Measurements from ENCODE around the gene EPHB1. TPM values are rescaled to one million over a fixed set of nuclear protein-coding genes. Genes with fewer than 3 reads are reported as not detected.

EPHB1 gene
- total RNA-seq, 4 donors from 2014 or later: 0.82 to 2.2 (median 1.2) TPM

GRCh38 chr3:135128818-135129217, 333.8 kb downstream of the EPHB1 start:
- Histone ChIP-seq H3K9me3 (no peaks in the 10 kb centered on the region), H3K4me3 (no peak overlapping the region), H3K36me3 (no peaks in the 10 kb centered on the region), H3K27ac (no peak overlapping the region), H3K27me3 (no peaks in the 10 kb centered on the region), H3K4me1 (no peaks in the 10 kb centered on the region)
- in situ Hi-C loops (cut with MboI; ENCODE audit: low pct_ligation_motif_present in 1 of 4, low pct_unique_long_range_greater_than_20kb in 1 of 4, low sequenced_read_pairs in 3 of 4): no loop called here
- intact Hi-C loops (cut with DNase I; ENCODE audit: low total_unique reads): no loop called here
- 51% methylated on average over 3 of the region's 3 CpGs; no CpG with 5 or more reads in 1 of the 2 donors for WGBS, 2 donors (ENCODE audit: low coverage in 1 of 2)
- no peak for TF ChIP-seq POLR2AphosphoS5 (IDR thresholded peaks at IDR 0.05)
- TF ChIP-seq POLR2A (IDR thresholded peaks at IDR 0.05): no peak
- TF ChIP-seq EP300 (IDR thresholded peaks at IDR 0.05; ENCODE audit: low read depth): no peak
- TF ChIP-seq, protein P1, sequence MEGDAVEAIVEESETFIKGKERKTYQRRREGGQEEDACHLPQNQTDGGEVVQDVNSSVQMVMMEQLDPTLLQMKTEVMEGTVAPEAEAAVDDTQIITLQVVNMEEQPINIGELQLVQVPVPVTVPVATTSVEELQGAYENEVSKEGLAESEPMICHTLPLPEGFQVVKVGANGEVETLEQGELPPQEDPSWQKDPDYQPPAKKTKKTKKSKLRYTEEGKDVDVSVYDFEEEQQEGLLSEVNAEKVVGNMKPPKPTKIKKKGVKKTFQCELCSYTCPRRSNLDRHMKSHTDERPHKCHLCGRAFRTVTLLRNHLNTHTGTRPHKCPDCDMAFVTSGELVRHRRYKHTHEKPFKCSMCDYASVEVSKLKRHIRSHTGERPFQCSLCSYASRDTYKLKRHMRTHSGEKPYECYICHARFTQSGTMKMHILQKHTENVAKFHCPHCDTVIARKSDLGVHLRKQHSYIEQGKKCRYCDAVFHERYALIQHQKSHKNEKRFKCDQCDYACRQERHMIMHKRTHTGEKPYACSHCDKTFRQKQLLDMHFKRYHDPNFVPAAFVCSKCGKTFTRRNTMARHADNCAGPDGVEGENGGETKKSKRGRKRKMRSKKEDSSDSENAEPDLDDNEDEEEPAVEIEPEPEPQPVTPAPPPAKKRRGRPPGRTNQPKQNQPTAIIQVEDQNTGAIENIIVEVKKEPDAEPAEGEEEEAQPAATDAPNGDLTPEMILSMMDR (IDR thresholded peaks at IDR 0.05): no peak
- DNase-seq: no peak

- TF ChIP-seq EP300 (IDR thresholded peaks at IDR 0.05; ENCODE audit: low read depth) (no peak), POLR2AphosphoS5 (IDR thresholded peaks at IDR 0.05) (no peak), POLR2A (IDR thresholded peaks at IDR 0.05) (no peak)
- TF ChIP-seq, protein P1 (IDR thresholded peaks at IDR 0.05): no peak
- no peak for DNase-seq
- WGBS, 2 donors (ENCODE audit: low coverage in 1 of 2): 52 to 75% methylated on average over 3 to 7 of the region's 7 CpGs
- no peaks in the 10 kb centered on the region for H3K4me1 ChIP-seq
- H3K9me3 ChIP-seq: no peaks in the 10 kb centered on the region
- intact Hi-C loops (cut with DNase I; ENCODE audit: low total_unique reads) (no loop called here), in situ Hi-C loops (cut with MboI; ENCODE audit: low pct_ligation_motif_present in 1 of 4, low pct_unique_long_range_greater_than_20kb in 1 of 4, low sequenced_read_pairs in 3 of 4) (no loop called here)
- no peaks in the 10 kb centered on the region for H3K36me3 ChIP-seq
- H3K4me3 ChIP-seq: no peak overlapping the region
- H3K27ac ChIP-seq: no peak overlapping the region
- no peaks in the 10 kb centered on the region for H3K27me3 ChIP-seq
Measured at GRCh38 chr3:135131290-135131689, 336.2 kb downstream of the EPHB1 start.

DNA sequence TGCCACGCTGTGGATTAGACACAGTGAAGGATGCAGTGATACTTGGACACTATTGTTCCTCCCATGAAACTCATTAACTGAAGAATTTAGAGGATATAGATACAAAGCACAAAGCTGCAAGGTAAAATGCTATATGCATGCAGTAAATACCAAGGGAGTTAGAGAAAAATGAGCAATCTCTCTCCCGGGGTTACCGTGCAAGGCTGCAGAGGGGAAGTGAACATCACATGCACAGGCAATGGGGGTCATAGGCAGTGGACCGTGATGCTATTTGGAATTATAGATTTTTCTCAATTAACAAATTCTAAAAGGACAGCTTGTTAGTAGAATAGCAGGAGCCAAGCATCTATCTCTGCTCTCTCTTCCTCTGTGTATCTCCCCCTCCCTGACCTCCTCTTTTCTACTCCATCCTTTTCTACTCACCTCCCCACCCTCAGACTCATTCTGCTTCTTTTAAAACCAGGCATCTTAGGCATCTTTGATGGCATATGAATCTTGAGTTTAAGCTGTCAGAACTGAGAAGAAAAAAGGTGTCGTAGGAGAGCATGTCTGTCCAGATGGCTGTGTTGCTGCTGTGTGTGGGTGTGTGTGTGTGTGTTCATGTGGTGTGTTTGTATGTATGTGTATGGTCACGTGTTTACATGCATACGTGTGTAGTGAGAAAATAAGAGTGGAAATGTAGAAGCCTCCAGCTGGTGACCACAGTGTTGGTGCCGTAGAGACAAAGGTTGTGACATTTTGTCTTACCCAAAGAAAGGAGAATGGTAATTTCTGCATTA, 339.0 kb downstream of the EPHB1 start:
- in situ Hi-C loops (cut with MboI; ENCODE audit: low pct_ligation_motif_present in 1 of 4, low pct_unique_long_range_greater_than_20kb in 1 of 4, low sequenced_read_pairs in 3 of 4): no loop called here
- no peak overlapping the region for H3K27ac ChIP-seq
- no peaks in the 10 kb centered on the region for H3K9me3 ChIP-seq
- intact Hi-C loops (cut with DNase I; ENCODE audit: low total_unique reads): no loop called here
- H3K4me1 ChIP-seq: no peaks in the 10 kb centered on the region
- H3K27me3 ChIP-seq: no peaks in the 10 kb centered on the region
- TF ChIP-seq EP300 (IDR thresholded peaks at IDR 0.05; ENCODE audit: low read depth) (no peak), POLR2AphosphoS5 (IDR thresholded peaks at IDR 0.05) (no peak), POLR2A (IDR thresholded peaks at IDR 0.05) (no peak)
- TF ChIP-seq, protein P1 (IDR thresholded peaks at IDR 0.05): no peak
- no peaks in the 10 kb centered on the region for H3K36me3 ChIP-seq
- DNase-seq: no peak
- 70 to 82% methylated on average over 7 to 8 of the region's 8 CpGs for WGBS, 2 donors (ENCODE audit: low coverage in 1 of 2)
- no peak overlapping the region for H3K4me3 ChIP-seq

DNA sequence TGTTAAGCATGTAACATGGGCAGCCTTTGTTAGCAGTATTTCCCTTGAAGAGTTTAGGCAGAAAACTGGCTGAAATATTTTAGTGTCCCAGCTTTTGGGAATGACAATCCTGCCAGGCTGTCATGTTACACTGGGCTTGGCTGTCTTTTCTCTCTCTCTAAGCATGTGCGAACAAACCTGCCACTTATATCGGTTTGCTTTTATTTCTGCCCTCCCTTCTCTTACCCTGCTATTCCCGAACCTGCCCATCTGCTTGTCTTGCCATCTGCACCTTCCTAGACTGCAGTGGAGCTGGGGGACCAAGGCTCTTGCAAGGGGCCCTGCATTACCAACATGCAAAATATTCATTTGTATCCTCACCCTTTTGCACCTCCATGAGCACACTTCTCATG, 339.6 kb downstream of the EPHB1 start:
- 73 to 82% methylated on average over 3 of the region's 3 CpGs for WGBS, 2 donors (ENCODE audit: low coverage in 1 of 2)
- Histone ChIP-seq H3K4me1 (no peaks in the 10 kb centered on the region), H3K27ac (no peak overlapping the region), H3K4me3 (no peak overlapping the region), H3K9me3 (no peaks in the 10 kb centered on the region), H3K27me3 (no peaks in the 10 kb centered on the region), H3K36me3 (no peaks in the 10 kb centered on the region)
- in situ Hi-C loops (cut with MboI; ENCODE audit: low pct_ligation_motif_present in 1 of 4, low pct_unique_long_range_greater_than_20kb in 1 of 4, low sequenced_read_pairs in 3 of 4) (no loop called here), intact Hi-C loops (cut with DNase I; ENCODE audit: low total_unique reads) (no loop called here)
- no peak for DNase-seq
- TF ChIP-seq EP300 (IDR thresholded peaks at IDR 0.05; ENCODE audit: low read depth): no peak
- TF ChIP-seq POLR2AphosphoS5 (IDR thresholded peaks at IDR 0.05): no peak
- TF ChIP-seq, protein P1 (IDR thresholded peaks at IDR 0.05): no peak
- no peak for TF ChIP-seq POLR2A (IDR thresholded peaks at IDR 0.05)

All from transverse colon (tissue), 4 donors.